HEK293 (cell line): ENCODE measurements around the gene STK11.

Experiments used
- HOXD13 ChIP-seq: sonication (generic); formaldehyde crosslinking; IDR thresholded peaks from 2 replicates; pipeline ENCODE4 v1.8.0; 2022; ENCODE audit warnings: missing genetic modification reagents, borderline replicate concordance
- YY1 ChIP-seq: fragments of 450-650 bp; formaldehyde crosslinking; IDR thresholded peaks from 2 replicates; pipeline ENCODE4 v1.5.1; 2018; ENCODE audit warnings: missing biosample characterization, missing genetic modification characterization
- ZNF121 ChIP-seq: fragments of 450-650 bp; formaldehyde crosslinking; IDR thresholded peaks from 2 replicates; pipeline ENCODE4 v1.5.1; 2016; ENCODE audit warnings: missing biosample characterization, missing genetic modification characterization
- ZNF214 ChIP-seq: fragments of 450-650 bp; formaldehyde crosslinking; IDR thresholded peaks from 2 replicates; pipeline ENCODE4 v1.5.1; 2017; ENCODE audit warnings: missing biosample characterization, mild to moderate bottlenecking, missing genetic modification characterization, borderline replicate concordance
- ZNF596 ChIP-seq: fragments of 450-650 bp; IDR thresholded peaks from 2 replicates; pipeline ENCODE4 v1.5.0; 2018; ENCODE audit warnings: missing biosample characterization, mild to moderate bottlenecking, missing genetic modification characterization, moderate library complexity
- TF ChIP-seq, protein P1 (sequence below): fragments of 450-650 bp; formaldehyde crosslinking; IDR thresholded peaks from 2 replicates; pipeline ENCODE4 v1.5.1; 2016; ENCODE audit warnings: missing biosample characterization, missing genetic modification characterization
- TF ChIP-seq, protein P2 (sequence below): fragments of 450-650 bp; formaldehyde crosslinking; IDR thresholded peaks from 2 replicates; pipeline ENCODE4 v1.5.1; 2017; ENCODE audit warnings: missing biosample characterization, missing genetic modification characterization
- TF ChIP-seq, protein P3 (sequence below): fragments of 450-650 bp; formaldehyde crosslinking; IDR thresholded peaks from 2 replicates; pipeline ENCODE4 v1.5.1; 2016; ENCODE audit warnings: missing biosample characterization, missing genetic modification characterization

DNA sequence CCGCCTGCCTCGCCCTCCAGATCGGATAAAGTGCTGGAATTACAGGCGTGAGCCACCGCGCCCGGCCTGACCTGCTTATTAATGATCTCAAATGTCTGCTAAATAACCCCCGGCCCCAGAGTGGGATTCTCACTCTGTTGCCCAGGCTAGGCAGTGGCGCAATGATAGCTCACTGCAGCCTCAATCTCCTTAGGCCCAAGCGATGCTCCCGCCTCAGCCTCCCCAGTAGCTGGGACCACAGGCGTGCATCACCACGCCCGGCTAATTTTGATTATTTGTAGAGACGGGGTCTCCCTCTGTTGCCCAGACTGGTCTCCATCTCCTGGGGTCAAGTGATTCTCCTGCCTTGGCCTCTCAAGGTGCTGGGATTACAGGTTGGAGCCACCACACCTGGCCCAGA lies 35.3 kb downstream of the STK11 start:
- no peak for TF ChIP-seq YY1
- TF ChIP-seq, protein P1, sequence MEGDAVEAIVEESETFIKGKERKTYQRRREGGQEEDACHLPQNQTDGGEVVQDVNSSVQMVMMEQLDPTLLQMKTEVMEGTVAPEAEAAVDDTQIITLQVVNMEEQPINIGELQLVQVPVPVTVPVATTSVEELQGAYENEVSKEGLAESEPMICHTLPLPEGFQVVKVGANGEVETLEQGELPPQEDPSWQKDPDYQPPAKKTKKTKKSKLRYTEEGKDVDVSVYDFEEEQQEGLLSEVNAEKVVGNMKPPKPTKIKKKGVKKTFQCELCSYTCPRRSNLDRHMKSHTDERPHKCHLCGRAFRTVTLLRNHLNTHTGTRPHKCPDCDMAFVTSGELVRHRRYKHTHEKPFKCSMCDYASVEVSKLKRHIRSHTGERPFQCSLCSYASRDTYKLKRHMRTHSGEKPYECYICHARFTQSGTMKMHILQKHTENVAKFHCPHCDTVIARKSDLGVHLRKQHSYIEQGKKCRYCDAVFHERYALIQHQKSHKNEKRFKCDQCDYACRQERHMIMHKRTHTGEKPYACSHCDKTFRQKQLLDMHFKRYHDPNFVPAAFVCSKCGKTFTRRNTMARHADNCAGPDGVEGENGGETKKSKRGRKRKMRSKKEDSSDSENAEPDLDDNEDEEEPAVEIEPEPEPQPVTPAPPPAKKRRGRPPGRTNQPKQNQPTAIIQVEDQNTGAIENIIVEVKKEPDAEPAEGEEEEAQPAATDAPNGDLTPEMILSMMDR = no peak
- TF ChIP-seq, protein P2, sequence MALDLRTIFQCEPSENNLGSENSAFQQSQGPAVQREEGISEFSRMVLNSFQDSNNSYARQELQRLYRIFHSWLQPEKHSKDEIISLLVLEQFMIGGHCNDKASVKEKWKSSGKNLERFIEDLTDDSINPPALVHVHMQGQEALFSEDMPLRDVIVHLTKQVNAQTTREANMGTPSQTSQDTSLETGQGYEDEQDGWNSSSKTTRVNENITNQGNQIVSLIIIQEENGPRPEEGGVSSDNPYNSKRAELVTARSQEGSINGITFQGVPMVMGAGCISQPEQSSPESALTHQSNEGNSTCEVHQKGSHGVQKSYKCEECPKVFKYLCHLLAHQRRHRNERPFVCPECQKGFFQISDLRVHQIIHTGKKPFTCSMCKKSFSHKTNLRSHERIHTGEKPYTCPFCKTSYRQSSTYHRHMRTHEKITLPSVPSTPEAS = no peak
- TF ChIP-seq HOXD13 (CRISPR knock-in tag) = no peak
- TF ChIP-seq, protein P3, sequence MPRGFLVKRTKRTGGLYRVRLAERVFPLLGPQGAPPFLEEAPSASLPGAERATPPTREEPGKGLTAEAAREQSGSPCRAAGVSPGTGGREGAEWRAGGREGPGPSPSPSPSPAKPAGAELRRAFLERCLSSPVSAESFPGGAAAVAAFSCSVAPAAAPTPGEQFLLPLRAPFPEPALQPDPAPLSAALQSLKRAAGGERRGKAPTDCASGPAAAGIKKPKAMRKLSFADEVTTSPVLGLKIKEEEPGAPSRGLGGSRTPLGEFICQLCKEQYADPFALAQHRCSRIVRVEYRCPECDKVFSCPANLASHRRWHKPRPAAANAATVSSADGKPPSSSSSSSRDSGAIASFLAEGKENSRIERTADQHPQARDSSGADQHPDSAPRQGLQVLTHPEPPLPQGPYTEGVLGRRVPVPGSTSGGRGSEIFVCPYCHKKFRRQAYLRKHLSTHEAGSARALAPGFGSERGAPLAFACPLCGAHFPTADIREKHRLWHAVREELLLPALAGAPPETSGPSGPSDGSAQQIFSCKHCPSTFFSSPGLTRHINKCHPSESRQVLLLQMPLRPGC (tag by site-specific recombination) = no peak
- TF ChIP-seq ZNF214 (tag by site-specific recombination) = no peak
- TF ChIP-seq ZNF121 (tag by site-specific recombination) = no peak
- no peak for TF ChIP-seq ZNF596 (tag by site-specific recombination)
